HepG2 (cell line): ENCODE measurements around the gene ZFYVE28. TPM values are rescaled to one million over a fixed set of nuclear protein-coding genes. Genes with fewer than 3 reads are reported as not detected.

Experiments
- MBNL3 ChIP-seq: fragments of 250-450 bp; sonication (Bioruptor Pico); conservative IDR thresholded peaks from 2 replicates; pipeline ENCODE4 v1.8.0; 2022; ENCODE audit warnings: mild to moderate bottlenecking, inconsistent platforms
- RARG ChIP-seq: sonication (generic); formaldehyde crosslinking; IDR thresholded peaks from 2 replicates; pipeline ENCODE4 v1.4.0; 2020; ENCODE audit warnings: low read depth, mild to moderate bottlenecking, missing genetic modification reagents
- SALL2 ChIP-seq: sonication (generic); formaldehyde crosslinking; IDR thresholded peaks from 2 replicates; pipeline ENCODE4 v1.8.1; 2023; ENCODE audit warnings: mild to moderate bottlenecking, missing genetic modification reagents, inconsistent platforms
- XRCC5 ChIP-seq: fragments of 200-400 bp; formaldehyde crosslinking; optimal IDR thresholded peaks from 2 replicates; pipeline ENCODE3; 2017; ENCODE audit warnings: mild to moderate bottlenecking, low read length
- ZNF263 ChIP-seq: sonication (generic); formaldehyde crosslinking; IDR thresholded peaks from 2 replicates; pipeline ENCODE4 v1.4.0; 2020; ENCODE audit warnings: missing genetic modification reagents
- polyA plus RNA-seq, 8 experiments: library from polyadenylated mRNA; depleted of rRNA in 3 of 8; stranded (reverse) in 7 of 8; unstranded in 1 of 8; fragments of >200 nt; fragmentation: Illumina TruSeq in 4 of 8; extraction: Trizol in 4 of 8; gene quantifications; 2 replicates each; pipeline versions ENCODE4 v1.2.1 to v1.2.3, GENCODE V29; 2011 to 2016; ENCODE audit warnings: low read depth in 4 of 8, missing spikeins in 1 of 8, mixed read lengths in 1 of 8; ENCODE audit not compliant: insufficient read depth in 1 of 8
- total RNA-seq, 5 experiments: library from RNA; depleted of rRNA; stranded (reverse); fragments of >200 nt; fragmentation: Illumina TruSeq; extraction: Trizol; gene quantifications; 2 replicates each; pipeline ENCODE4 v1.2.3, GENCODE V29; 2016; ENCODE audit warnings: low read depth in 1 of 5
- TF ChIP-seq, protein P1 (sequence below), 2 experiments: fragments of 450-650 bp in 1 of 2; sonication (generic) in 1 of 2; formaldehyde crosslinking in 1 of 2; IDR thresholded peaks; 2 replicates each; pipeline versions ENCODE4 v1.6.1 to v1.8.0; 2016 to 2022; ENCODE audit warnings: antibody characterized with exemption in 1 of 2, mild to moderate bottlenecking in 1 of 2, missing genetic modification reagents in 1 of 2
- TF ChIP-seq, protein P2 (sequence below): sonication (generic); formaldehyde crosslinking; IDR thresholded peaks from 2 replicates; pipeline ENCODE4 v1.4.0; 2020; ENCODE audit warnings: missing genetic modification reagents
- TF ChIP-seq, protein P3 (sequence below): sonication (generic); formaldehyde crosslinking; IDR thresholded peaks from 2 replicates; pipeline ENCODE4 v1.5.0; 2020; ENCODE audit warnings: missing genetic modification reagents, mild to moderate bottlenecking, borderline replicate concordance
- TF ChIP-seq, protein P4 (sequence below): sonication (generic); formaldehyde crosslinking; IDR thresholded peaks from 2 replicates; pipeline ENCODE4 v1.8.1; 2023; ENCODE audit warnings: missing genetic modification reagents, inconsistent platforms, borderline replicate concordance
- TF ChIP-seq, protein P5 (sequence below): sonication (generic); formaldehyde crosslinking; IDR thresholded peaks from 2 replicates; pipeline ENCODE4 v1.8.1; 2023; ENCODE audit warnings: mild to moderate bottlenecking, inconsistent platforms, moderate library complexity, missing genetic modification reagents, borderline replicate concordance
- TF ChIP-seq, protein P6 (sequence below): sonication (generic); formaldehyde crosslinking; IDR thresholded peaks from 2 replicates; pipeline ENCODE4 v1.5.0; 2020; ENCODE audit warnings: missing genetic modification reagents

ZFYVE28 gene
- total and polyA plus RNA-seq, 2 of the 13 experiments (the other 11 are each of a cell fraction or from before 2014, with no cell fraction given), result 0.12 to 0.22 TPM

DNA sequence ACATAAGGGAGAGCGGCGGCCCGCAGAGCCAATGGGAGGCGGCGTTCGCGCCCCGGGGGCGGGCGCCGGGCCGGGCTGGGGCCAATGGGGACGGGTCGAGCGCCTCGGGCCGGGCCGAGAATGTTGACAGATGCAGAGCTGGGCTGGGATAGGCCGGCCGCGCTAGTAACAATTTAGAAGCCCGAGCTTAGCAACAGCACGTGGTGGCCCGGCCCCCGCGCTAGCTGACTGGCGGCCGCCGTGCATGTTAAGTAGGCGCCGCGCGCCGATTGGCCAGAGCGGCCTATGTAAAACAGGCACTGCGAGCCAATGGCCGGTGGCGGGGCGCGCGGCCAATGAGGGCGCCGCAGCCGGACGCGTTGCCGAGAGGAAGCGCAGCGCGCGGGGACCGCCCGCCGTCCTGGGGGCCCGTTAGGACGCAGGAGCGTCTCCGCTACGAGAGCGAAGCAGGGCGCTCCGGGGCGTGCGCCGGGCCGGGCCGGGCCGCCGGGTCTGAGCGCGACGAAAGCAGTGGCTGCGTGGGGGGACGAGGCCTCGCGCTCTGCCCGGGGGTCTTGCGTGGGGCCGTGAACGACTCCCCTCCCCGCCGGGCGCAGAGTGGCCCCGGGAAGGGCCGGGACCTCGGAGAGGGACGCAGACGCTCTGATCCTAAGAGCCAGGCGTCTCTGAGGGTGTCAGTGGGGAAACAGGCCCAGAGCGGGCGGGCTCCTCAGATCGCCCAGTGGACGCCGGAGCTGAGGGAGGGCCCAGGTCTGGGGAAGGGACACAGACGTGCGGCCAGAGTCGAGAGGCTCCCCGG lies 156.1 kb downstream of the ZFYVE28 start (continued):
- TF ChIP-seq, protein P1, sequence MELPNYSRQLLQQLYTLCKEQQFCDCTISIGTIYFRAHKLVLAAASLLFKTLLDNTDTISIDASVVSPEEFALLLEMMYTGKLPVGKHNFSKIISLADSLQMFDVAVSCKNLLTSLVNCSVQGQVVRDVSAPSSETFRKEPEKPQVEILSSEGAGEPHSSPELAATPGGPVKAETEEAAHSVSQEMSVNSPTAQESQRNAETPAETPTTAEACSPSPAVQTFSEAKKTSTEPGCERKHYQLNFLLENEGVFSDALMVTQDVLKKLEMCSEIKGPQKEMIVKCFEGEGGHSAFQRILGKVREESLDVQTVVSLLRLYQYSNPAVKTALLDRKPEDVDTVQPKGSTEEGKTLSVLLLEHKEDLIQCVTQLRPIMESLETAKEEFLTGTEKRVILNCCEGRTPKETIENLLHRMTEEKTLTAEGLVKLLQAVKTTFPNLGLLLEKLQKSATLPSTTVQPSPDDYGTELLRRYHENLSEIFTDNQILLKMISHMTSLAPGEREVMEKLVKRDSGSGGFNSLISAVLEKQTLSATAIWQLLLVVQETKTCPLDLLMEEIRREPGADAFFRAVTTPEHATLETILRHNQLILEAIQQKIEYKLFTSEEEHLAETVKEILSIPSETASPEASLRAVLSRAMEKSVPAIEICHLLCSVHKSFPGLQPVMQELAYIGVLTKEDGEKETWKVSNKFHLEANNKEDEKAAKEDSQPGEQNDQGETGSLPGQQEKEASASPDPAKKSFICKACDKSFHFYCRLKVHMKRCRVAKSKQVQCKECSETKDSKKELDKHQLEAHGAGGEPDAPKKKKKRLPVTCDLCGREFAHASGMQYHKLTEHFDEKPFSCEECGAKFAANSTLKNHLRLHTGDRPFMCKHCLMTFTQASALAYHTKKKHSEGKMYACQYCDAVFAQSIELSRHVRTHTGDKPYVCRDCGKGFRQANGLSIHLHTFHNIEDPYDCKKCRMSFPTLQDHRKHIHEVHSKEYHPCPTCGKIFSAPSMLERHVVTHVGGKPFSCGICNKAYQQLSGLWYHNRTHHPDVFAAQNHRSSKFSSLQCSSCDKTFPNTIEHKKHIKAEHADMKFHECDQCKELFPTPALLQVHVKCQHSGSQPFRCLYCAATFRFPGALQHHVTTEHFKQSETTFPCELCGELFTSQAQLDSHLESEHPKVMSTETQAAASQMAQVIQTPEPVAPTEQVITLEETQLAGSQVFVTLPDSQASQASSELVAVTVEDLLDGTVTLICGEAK (IDR thresholded peaks at IDR 0.05), result no peak
- TF ChIP-seq, protein P1 (CRISPR knock-in tag; IDR thresholded peaks at IDR 0.05), result no peak
- TF ChIP-seq MBNL3 (CRISPR knock-in tag), result no peak
- TF ChIP-seq, protein P2, sequence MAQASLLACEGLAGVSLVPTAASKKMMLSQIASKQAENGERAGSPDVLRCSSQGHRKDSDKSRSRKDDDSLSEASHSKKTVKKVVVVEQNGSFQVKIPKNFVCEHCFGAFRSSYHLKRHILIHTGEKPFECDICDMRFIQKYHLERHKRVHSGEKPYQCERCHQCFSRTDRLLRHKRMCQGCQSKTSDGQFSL (CRISPR knock-in tag), result 0 out of 2 replicates have a peak, but pooled peaks have one; percentile 27
- TF ChIP-seq, protein P3, sequence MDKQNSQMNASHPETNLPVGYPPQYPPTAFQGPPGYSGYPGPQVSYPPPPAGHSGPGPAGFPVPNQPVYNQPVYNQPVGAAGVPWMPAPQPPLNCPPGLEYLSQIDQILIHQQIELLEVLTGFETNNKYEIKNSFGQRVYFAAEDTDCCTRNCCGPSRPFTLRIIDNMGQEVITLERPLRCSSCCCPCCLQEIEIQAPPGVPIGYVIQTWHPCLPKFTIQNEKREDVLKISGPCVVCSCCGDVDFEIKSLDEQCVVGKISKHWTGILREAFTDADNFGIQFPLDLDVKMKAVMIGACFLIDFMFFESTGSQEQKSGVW, result no peak
- peak; percentile 50; the same call in 1 of the 2 replicates for TF ChIP-seq ZNF263
- TF ChIP-seq, protein P4, sequence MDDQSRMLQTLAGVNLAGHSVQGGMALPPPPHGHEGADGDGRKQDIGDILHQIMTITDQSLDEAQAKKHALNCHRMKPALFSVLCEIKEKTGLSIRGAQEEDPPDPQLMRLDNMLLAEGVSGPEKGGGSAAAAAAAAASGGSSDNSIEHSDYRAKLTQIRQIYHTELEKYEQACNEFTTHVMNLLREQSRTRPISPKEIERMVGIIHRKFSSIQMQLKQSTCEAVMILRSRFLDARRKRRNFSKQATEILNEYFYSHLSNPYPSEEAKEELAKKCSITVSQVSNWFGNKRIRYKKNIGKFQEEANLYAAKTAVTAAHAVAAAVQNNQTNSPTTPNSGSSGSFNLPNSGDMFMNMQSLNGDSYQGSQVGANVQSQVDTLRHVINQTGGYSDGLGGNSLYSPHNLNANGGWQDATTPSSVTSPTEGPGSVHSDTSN (CRISPR knock-in tag), result no peak
- no peak for TF ChIP-seq RARG (CRISPR knock-in tag)
- peak; percentile 89 for TF ChIP-seq SALL2 (CRISPR knock-in tag)
- TF ChIP-seq, protein P5, sequence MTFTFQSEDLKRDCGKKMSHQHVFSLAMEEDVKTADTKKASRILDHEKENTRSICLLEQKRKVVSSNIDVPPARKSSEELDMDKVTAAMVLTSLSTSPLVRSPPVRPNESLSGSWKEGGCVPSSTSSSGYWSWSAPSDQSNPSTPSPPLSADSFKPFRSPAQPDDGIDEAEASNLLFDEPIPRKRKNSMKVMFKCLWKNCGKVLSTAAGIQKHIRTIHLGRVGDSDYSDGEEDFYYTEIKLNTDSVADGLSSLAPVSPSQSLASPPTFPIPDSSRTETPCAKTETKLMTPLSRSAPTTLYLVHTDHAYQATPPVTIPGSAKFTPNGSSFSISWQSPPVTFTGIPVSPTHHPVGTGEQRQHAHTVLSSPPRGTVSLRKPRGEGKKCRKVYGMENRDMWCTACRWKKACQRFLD, result peak; percentile 94
- TF ChIP-seq, protein P6, sequence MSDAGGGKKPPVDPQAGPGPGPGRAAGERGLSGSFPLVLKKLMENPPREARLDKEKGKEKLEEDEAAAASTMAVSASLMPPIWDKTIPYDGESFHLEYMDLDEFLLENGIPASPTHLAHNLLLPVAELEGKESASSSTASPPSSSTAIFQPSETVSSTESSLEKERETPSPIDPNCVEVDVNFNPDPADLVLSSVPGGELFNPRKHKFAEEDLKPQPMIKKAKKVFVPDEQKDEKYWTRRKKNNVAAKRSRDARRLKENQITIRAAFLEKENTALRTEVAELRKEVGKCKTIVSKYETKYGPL (CRISPR knock-in tag), result no peak
- TF ChIP-seq XRCC5, result no peak
